Stimulated activated naive CD4-positive, alpha-beta T cell treated with Interleukin-2 at 50 U/mL for 16 hours (primary cell): Measurements from ENCODE around the gene MRPL4.
A peak's percentile ranks its signal among the peaks of the same experiment; 100 is the strongest.
"Not testable (repeated sequence)": the region's sequence is repeated elsewhere in the genome, so short reads cannot be mapped to it uniquely, and the experiment has no call there.

Experiments used
- DNase-seq: peaks from one replicate; lab custom pipeline; 2025; lab: John Stamatoyannopoulos, UW

MRPL4 gene

GRCh38 chr19:10262771-10263170 lies 10.8 kb downstream of the MRPL4 start:
- no peak for DNase-seq

- DNase-seq = no peak
Measured at GRCh38 chr19:10266706-10267105, 14.7 kb downstream of the MRPL4 start.

- DNase-seq = no peak
Measured at GRCh38 chr19:10268071-10268470, 16.1 kb downstream of the MRPL4 start.

GRCh38 chr19:10269333-10270179 lies 17.5 kb downstream of the MRPL4 start:
- peak; percentile 80 for DNase-seq

- DNase-seq = peak; percentile 73
Measured at GRCh38 chr19:10270180-10270615, 18.2 kb downstream of the MRPL4 start.

- peak; percentile 75 for DNase-seq
Measured at GRCh38 chr19:10270616-10271394, 18.8 kb downstream of the MRPL4 start, which contains the start of gene ICAM1. TSS of gene ICAM1 (plus strand) at chr19:10271120. CDS start at chr19:10271160, 40 bp downstream.

GRCh38 chr19:10271543-10272086 lies 19.6 kb downstream of the MRPL4 start:
- peak; percentile 24 for DNase-seq

GRCh38 chr19:10274589-10274988 lies 22.6 kb downstream of the MRPL4 start:
- DNase-seq = no peak

GRCh38 chr19:10277795-10278589 lies 26.0 kb downstream of the MRPL4 start:
- no peak for DNase-seq

GRCh38 chr19:10278935-10279334 lies 26.9 kb downstream of the MRPL4 start:
- no peak for DNase-seq

GRCh38 chr19:10279737-10280442 lies 27.9 kb downstream of the MRPL4 start:
- DNase-seq = no peak

GRCh38 chr19:10282043-10282442 lies 30.0 kb downstream of the MRPL4 start:
- not testable (repeated sequence) for DNase-seq

GRCh38 chr19:10283301-10284064 lies 31.5 kb downstream of the MRPL4 start:
- no peak for DNase-seq

GRCh38 chr19:10284065-10284959 lies 32.3 kb downstream of the MRPL4 start:
- no peak for DNase-seq

- no peak for DNase-seq
Measured at GRCh38 chr19:10284960-10285278, 32.9 kb downstream of the MRPL4 start.

GRCh38 chr19:10285393-10285792 lies 33.4 kb downstream of the MRPL4 start:
- no peak for DNase-seq

GRCh38 chr19:10286803-10287737 lies 35.1 kb downstream of the MRPL4 start, which contains the start of gene ICAM4:
TSS of gene ICAM4 (plus strand) at chr19:10286955. CDS start at chr19:10287013, 58 bp downstream.
- DNase-seq = peak; percentile 30

- peak; percentile 14 for DNase-seq
Measured at GRCh38 chr19:10288662-10289166, 36.7 kb downstream of the MRPL4 start.
